Measurements from ENCODE around the gene MBNL2.

Gene MBNL2

GRCh38 chr13:97239943-97240787 lies 18.0 kb downstream of the MBNL2 start:
- Histone ChIP-seq H3K27ac (replicated peaks) (no peak overlapping the region), H3K27me3 (ENCODE audit: insufficient read depth, poor library complexity, severe bottlenecking) (no peaks in the 10 kb centered on the region), H3K4me3 (replicated peaks; ENCODE audit: insufficient read depth, low read length) (no peak overlapping the region)
- DNase-seq (ENCODE audit: low read depth in 1 of 2, low spot score in 1 of 2): no peak
- TF ChIP-seq, protein P1, sequence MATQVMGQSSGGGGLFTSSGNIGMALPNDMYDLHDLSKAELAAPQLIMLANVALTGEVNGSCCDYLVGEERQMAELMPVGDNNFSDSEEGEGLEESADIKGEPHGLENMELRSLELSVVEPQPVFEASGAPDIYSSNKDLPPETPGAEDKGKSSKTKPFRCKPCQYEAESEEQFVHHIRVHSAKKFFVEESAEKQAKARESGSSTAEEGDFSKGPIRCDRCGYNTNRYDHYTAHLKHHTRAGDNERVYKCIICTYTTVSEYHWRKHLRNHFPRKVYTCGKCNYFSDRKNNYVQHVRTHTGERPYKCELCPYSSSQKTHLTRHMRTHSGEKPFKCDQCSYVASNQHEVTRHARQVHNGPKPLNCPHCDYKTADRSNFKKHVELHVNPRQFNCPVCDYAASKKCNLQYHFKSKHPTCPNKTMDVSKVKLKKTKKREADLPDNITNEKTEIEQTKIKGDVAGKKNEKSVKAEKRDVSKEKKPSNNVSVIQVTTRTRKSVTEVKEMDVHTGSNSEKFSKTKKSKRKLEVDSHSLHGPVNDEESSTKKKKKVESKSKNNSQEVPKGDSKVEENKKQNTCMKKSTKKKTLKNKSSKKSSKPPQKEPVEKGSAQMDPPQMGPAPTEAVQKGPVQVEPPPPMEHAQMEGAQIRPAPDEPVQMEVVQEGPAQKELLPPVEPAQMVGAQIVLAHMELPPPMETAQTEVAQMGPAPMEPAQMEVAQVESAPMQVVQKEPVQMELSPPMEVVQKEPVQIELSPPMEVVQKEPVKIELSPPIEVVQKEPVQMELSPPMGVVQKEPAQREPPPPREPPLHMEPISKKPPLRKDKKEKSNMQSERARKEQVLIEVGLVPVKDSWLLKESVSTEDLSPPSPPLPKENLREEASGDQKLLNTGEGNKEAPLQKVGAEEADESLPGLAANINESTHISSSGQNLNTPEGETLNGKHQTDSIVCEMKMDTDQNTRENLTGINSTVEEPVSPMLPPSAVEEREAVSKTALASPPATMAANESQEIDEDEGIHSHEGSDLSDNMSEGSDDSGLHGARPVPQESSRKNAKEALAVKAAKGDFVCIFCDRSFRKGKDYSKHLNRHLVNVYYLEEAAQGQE (IDR thresholded peaks at IDR 0.05; ENCODE audit: insufficient replicate concordance, low read depth): no peak
- no peak for TF ChIP-seq GABPA (IDR thresholded peaks at IDR 0.05; ENCODE audit: low read depth)
- no peak for TF ChIP-seq SPI1 (IDR thresholded peaks at IDR 0.05; ENCODE audit: borderline replicate concordance, low read depth)
- TF ChIP-seq CTCF (IDR thresholded peaks at IDR 0.05; ENCODE audit: insufficient read depth, low read length): no peak
- no peak for TF ChIP-seq POLR2AphosphoS5 (IDR thresholded peaks at IDR 0.05; ENCODE audit: low read depth)

GRCh38 chr13:97240788-97241734 lies 18.9 kb downstream of the MBNL2 start:
- Histone ChIP-seq H3K4me3 (replicated peaks; ENCODE audit: insufficient read depth, low read length) (no peak overlapping the region), H3K27me3 (ENCODE audit: insufficient read depth, poor library complexity, severe bottlenecking) (no peaks in the 10 kb centered on the region), H3K27ac (replicated peaks) (no peak overlapping the region)
- no peak for TF ChIP-seq GABPA (IDR thresholded peaks at IDR 0.05; ENCODE audit: low read depth)
- no peak for TF ChIP-seq CTCF (IDR thresholded peaks at IDR 0.05; ENCODE audit: insufficient read depth, low read length)
- DNase-seq (ENCODE audit: low read depth in 1 of 2, low spot score in 1 of 2): no peak

GRCh38 chr13:97241761-97242160 lies 19.6 kb downstream of the MBNL2 start:
- TF ChIP-seq, protein P1 (IDR thresholded peaks at IDR 0.05; ENCODE audit: insufficient replicate concordance, low read depth): no peak
- TF ChIP-seq POLR2AphosphoS5 (IDR thresholded peaks at IDR 0.05; ENCODE audit: low read depth): no peak
- no peak for TF ChIP-seq GABPA (IDR thresholded peaks at IDR 0.05; ENCODE audit: low read depth)
- no peak for TF ChIP-seq CTCF (IDR thresholded peaks at IDR 0.05; ENCODE audit: insufficient read depth, low read length)
- TF ChIP-seq SPI1 (IDR thresholded peaks at IDR 0.05; ENCODE audit: borderline replicate concordance, low read depth): no peak
- Histone ChIP-seq H3K4me3 (replicated peaks; ENCODE audit: insufficient read depth, low read length) (no peak overlapping the region), H3K27me3 (ENCODE audit: insufficient read depth, poor library complexity, severe bottlenecking) (no peaks in the 10 kb centered on the region), H3K27ac (replicated peaks) (no peak overlapping the region)
- DNase-seq (ENCODE audit: low read depth in 1 of 2, low spot score in 1 of 2): no peak

All from HL-60 (cell line).